ENCODE data around the gene SMARCAL1.

- TF ChIP-seq ZNF274 (IDR thresholded peaks at IDR 0.05; ENCODE audit: low read depth, low read length) (no peak), YY1 (IDR thresholded peaks at IDR 0.05; ENCODE audit: insufficient read depth, insufficient read length) (no peak)
Observed at GRCh38 chr2:216486271-216486670, 74.0 kb downstream of the SMARCAL1 start.

Measured in NT2/D1 (cell line).